Activated CD4-positive, alpha-beta T cell treated with anti-CD3 and anti-CD28 coated beads for 4 hours (primary cell): ENCODE results near the gene TYW3.
"Not testable (repeated sequence)": the region's sequence is repeated elsewhere in the genome, so short reads cannot be mapped to it uniquely, and the experiment has no call there.

Experiments used
- DNase-seq, 2 donors: peaks; one replicate each; pipeline ENCODE4 v3.0.0-alpha.2; 2020

The TYW3 gene

GRCh38 chr1:74732071-74732946, 643 bp upstream of the TYW3 start:
- DNase-seq: peak in 1 of 2 donors; percentile 4

- peak; percentile 29 to 53 for DNase-seq
These were observed 892 bp downstream of the TYW3 start for GRCh38 chr1:74733604-74734484.

- DNase-seq: no peak
These were observed 4.4 kb downstream of the TYW3 start for GRCh38 chr1:74737333-74737732.

GRCh38 chr1:74740307-74740980, 7.5 kb downstream of the TYW3 start:
- DNase-seq: not testable (repeated sequence)

- not testable (repeated sequence) for DNase-seq
These were observed 12.3 kb downstream of the TYW3 start for GRCh38 chr1:74745247-74745646.

- DNase-seq: no peak
These were observed 16.0 kb downstream of the TYW3 start for GRCh38 chr1:74748960-74749359.

GRCh38 chr1:74753104-74753503, 20.2 kb downstream of the TYW3 start:
- no peak for DNase-seq

GRCh38 chr1:74755475-74755874, 22.5 kb downstream of the TYW3 start:
- DNase-seq: no peak

GRCh38 chr1:74756650-74757049, 23.7 kb downstream of the TYW3 start:
- not testable (repeated sequence) for DNase-seq

- DNase-seq: no peak
These were observed 30.9 kb downstream of the TYW3 start for GRCh38 chr1:74763807-74764206.

- DNase-seq: no peak
These were observed 33.6 kb downstream of the TYW3 start for GRCh38 chr1:74766579-74766978.

GRCh38 chr1:74767490-74767889, 34.5 kb downstream of the TYW3 start:
- no peak for DNase-seq

GRCh38 chr1:74771913-74772515, 39.1 kb downstream of the TYW3 start:
- DNase-seq: no peak

GRCh38 chr1:74772945-74773344, 40.0 kb downstream of the TYW3 start:
- no peak for DNase-seq

- DNase-seq: no peak
These were observed 40.6 kb downstream of the TYW3 start for GRCh38 chr1:74773582-74773981.

GRCh38 chr1:74775735-74776134, 42.8 kb downstream of the TYW3 start:
- DNase-seq: no peak

- DNase-seq: no peak
These were observed 44.6 kb downstream of the TYW3 start for GRCh38 chr1:74777525-74777924.

GRCh38 chr1:74779750-74780149, 46.8 kb downstream of the TYW3 start:
- no peak for DNase-seq

- DNase-seq: no peak
These were observed 47.6 kb downstream of the TYW3 start for GRCh38 chr1:74780594-74780993.

GRCh38 chr1:74785944-74786343, 53.0 kb downstream of the TYW3 start:
- DNase-seq: no peak

GRCh38 chr1:74790453-74790852, 57.5 kb downstream of the TYW3 start:
- no peak for DNase-seq

- no peak for DNase-seq
These were observed 58.5 kb downstream of the TYW3 start for GRCh38 chr1:74791491-74791890.
